ENCODE measurements around the gene TSPAN14. TPM values are rescaled to one million over a fixed set of nuclear protein-coding genes. Genes with fewer than 3 reads are reported as not detected.

The TSPAN14 gene
- polyA plus RNA-seq, 3 donors = 123 to 160 (median 146) TPM

DNA sequence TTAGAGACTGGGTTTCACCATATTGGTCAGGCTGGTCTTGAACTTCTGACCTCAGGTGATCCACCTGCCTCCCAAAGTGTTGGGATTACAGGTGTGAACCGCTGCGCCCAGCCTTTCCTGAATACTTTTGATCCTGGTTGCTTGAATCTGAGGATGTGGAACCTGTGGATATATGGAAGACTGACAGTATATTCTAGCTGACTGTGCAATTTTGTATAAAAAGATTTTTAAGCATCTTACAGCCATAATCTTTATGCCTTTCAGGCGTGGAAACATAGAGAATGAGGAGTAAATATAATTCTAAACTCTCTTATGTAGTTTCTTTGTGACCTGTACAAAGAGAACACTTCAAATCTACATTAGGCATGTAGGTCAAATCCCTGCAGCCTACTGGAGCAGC lies 16.2 kb downstream of the TSPAN14 start:
- Histone ChIP-seq H3K36me3 (replicated peaks in 1 of 2; ENCODE audit: control insufficient read depth in 1 of 2, insufficient read depth in 2 of 2, low read length in 2 of 2) (peaks cover 42 to 55% of the 10 kb centered on the region in 2 donors), H3K9ac (ENCODE audit: insufficient read depth, low read length, poor library complexity, severe bottlenecking) (no peak overlapping the region), H3K4me3 (replicated peaks in 1 of 3; ENCODE audit: low read depth in 2 of 3, low read length in 3 of 3) (no peak overlapping the region), H3K27ac (ENCODE audit: low read depth in 1 of 2, low read length in 2 of 2) (peak overlapping the region in 1 of 2 donors; percentile 57), H3K79me2 (ENCODE audit: insufficient read depth, low read length) (peaks cover 100% of the 10 kb centered on the region), H3K4me1 (ENCODE audit: control insufficient read depth in 1 of 2, insufficient read depth in 2 of 2, low read length in 2 of 2) (peaks cover 55 to 57% of the 10 kb centered on the region in 2 donors), H3K4me2 (replicated peaks; ENCODE audit: extremely low read depth, low read length, poor library complexity, severe bottlenecking) (no peak overlapping the region), H3K9me3 (replicated peaks in 1 of 2; ENCODE audit: control insufficient read depth in 1 of 2, insufficient read depth in 1 of 2, low read length in 2 of 2) (no peaks in the 10 kb centered on the region), H2AFZ (ENCODE audit: insufficient read depth, low read depth, low read length, poor library complexity, severe bottlenecking) (no peak overlapping the region), H4K20me1 (ENCODE audit: insufficient read depth, low read length) (peaks cover 100% of the 10 kb centered on the region), H3K27me3 (ENCODE audit: control insufficient read depth in 2 of 2, insufficient read depth in 2 of 2, low read length in 2 of 2) (no peaks in the 10 kb centered on the region)
- H3K4me3 Mint-ChIP-seq = no peak overlapping the region
- intact Hi-C loops (cut with micrococcal nuclease) = no loop called here
- peak overlapping the region in 2 of 7 donors; percentile 10 to 30 for H3K27ac Mint-ChIP-seq
- TF ChIP-seq, protein P1, sequence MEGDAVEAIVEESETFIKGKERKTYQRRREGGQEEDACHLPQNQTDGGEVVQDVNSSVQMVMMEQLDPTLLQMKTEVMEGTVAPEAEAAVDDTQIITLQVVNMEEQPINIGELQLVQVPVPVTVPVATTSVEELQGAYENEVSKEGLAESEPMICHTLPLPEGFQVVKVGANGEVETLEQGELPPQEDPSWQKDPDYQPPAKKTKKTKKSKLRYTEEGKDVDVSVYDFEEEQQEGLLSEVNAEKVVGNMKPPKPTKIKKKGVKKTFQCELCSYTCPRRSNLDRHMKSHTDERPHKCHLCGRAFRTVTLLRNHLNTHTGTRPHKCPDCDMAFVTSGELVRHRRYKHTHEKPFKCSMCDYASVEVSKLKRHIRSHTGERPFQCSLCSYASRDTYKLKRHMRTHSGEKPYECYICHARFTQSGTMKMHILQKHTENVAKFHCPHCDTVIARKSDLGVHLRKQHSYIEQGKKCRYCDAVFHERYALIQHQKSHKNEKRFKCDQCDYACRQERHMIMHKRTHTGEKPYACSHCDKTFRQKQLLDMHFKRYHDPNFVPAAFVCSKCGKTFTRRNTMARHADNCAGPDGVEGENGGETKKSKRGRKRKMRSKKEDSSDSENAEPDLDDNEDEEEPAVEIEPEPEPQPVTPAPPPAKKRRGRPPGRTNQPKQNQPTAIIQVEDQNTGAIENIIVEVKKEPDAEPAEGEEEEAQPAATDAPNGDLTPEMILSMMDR (IDR thresholded peaks at IDR 0.05) = no peak
- H3K27me3 Mint-ChIP-seq (ENCODE audit: low read depth in 3 of 3) = peaks cover 0 to 5% (median 0%) of the 10 kb centered on the region in 3 donors
- peaks cover 56 to 70% of the 10 kb centered on the region in 2 donors for H3K36me3 Mint-ChIP-seq
- DNase-seq = no peak
- no CpG with 5 or more reads among the region's 3 CpGs for WGBS (ENCODE audit: insufficient coverage)
- no peaks in the 10 kb centered on the region for H3K9me3 Mint-ChIP-seq
- H3K4me1 Mint-ChIP-seq = peaks cover 82% of the 10 kb centered on the region

DNA sequence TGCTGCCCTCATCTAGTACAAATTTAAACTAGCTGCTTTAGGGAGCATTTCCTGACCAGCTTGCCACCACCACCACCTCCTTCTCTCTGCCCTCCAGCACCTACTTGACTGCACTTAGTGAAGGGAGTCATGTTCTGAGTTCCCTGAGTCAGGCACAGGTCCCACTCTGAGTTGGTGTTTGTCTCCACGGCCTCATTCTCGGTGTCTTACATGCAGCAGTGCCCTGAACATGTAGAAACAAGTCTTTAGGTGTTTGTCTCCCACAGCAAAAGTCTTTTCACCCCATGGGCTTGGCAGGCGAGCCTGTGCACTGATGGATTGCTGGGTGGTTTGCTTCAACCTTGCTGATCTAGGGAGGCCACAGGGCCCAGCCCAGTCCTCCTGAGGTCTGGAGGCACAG lies 16.9 kb downstream of the TSPAN14 start:
- DNase-seq = no peak
- peaks cover 42 to 55% of the 10 kb centered on the region in 2 donors for H3K36me3 ChIP-seq (replicated peaks in 1 of 2; ENCODE audit: control insufficient read depth in 1 of 2, insufficient read depth in 2 of 2, low read length in 2 of 2)
- H2AFZ ChIP-seq (ENCODE audit: insufficient read depth, low read depth, low read length, poor library complexity, severe bottlenecking) = no peak overlapping the region
- Mint-ChIP-seq H3K4me3 (no peak overlapping the region), H3K27me3 (ENCODE audit: low read depth in 3 of 3) (peaks cover 0 to 5% (median 0%) of the 10 kb centered on the region in 3 donors), H3K9me3 (no peaks in the 10 kb centered on the region), H3K4me1 (peaks cover 79% of the 10 kb centered on the region), H3K27ac (peak overlapping the region in 6 of 7 donors; percentile 32 to 85 (median 80)), H3K36me3 (peaks cover 56 to 76% of the 10 kb centered on the region in 2 donors)
- H3K4me2 ChIP-seq (replicated peaks; ENCODE audit: extremely low read depth, low read length, poor library complexity, severe bottlenecking) = no peak overlapping the region
- no peaks in the 10 kb centered on the region for H3K27me3 ChIP-seq (ENCODE audit: control insufficient read depth in 2 of 2, insufficient read depth in 2 of 2, low read length in 2 of 2)
- no peak overlapping the region for H3K9ac ChIP-seq (ENCODE audit: insufficient read depth, low read length, poor library complexity, severe bottlenecking)
- peaks cover 100% of the 10 kb centered on the region for H3K79me2 ChIP-seq (ENCODE audit: insufficient read depth, low read length)
- H3K4me3 ChIP-seq (replicated peaks in 1 of 3; ENCODE audit: low read depth in 2 of 3, low read length in 3 of 3) = no peak overlapping the region
- peaks cover 48 to 50% of the 10 kb centered on the region in 2 donors for H3K4me1 ChIP-seq (ENCODE audit: control insufficient read depth in 1 of 2, insufficient read depth in 2 of 2, low read length in 2 of 2)
- intact Hi-C loops (cut with micrococcal nuclease) = no loop called here
- 100% methylated on average over 3 of the region's 3 CpGs for WGBS (ENCODE audit: insufficient coverage)
- TF ChIP-seq, protein P1 (IDR thresholded peaks at IDR 0.05) = no peak
- peak overlapping the region in 1 of 2 donors; percentile 57 for H3K27ac ChIP-seq (ENCODE audit: low read depth in 1 of 2, low read length in 2 of 2)
- H4K20me1 ChIP-seq (ENCODE audit: insufficient read depth, low read length) = peaks cover 100% of the 10 kb centered on the region
- no peaks in the 10 kb centered on the region for H3K9me3 ChIP-seq (replicated peaks in 1 of 2; ENCODE audit: control insufficient read depth in 1 of 2, insufficient read depth in 1 of 2, low read length in 2 of 2)

All from CD14-positive monocyte (primary cell).